Activated naive CD8-positive, alpha-beta T cell treated with anti-CD3 and anti-CD28 coated beads, Interleukin-2, amount 50 U/mL, for 24 hours (primary cell): ENCODE results near the gene GCNA.

Experiments used
- ATAC-seq: fragments of 150-1000 bp; cut with Tn5 transposase; one replicate; pipeline ENCODE4 v1.10.0; 2021
- DNase-seq: peaks from one replicate; pipeline ENCODE4 v3.0.0; 2021
- H3K27ac Mint-ChIP-seq: one replicate; pipeline ENCODE4 v1.8.0; 2021; ENCODE audit warnings: mild to moderate bottlenecking, mixed read lengths
- H3K27me3 Mint-ChIP-seq: one replicate; pipeline ENCODE4 v1.8.0; 2021; ENCODE audit warnings: mixed read lengths
- H3K36me3 Mint-ChIP-seq: one replicate; pipeline ENCODE4 v1.8.0; 2021; ENCODE audit warnings: low read depth, mixed read lengths
- H3K4me1 Mint-ChIP-seq: one replicate; pipeline ENCODE4 v1.8.0; 2021; ENCODE audit warnings: mixed read lengths
- H3K4me3 Mint-ChIP-seq: one replicate; pipeline ENCODE4 v1.8.0; 2021; ENCODE audit warnings: mild to moderate bottlenecking, moderate library complexity, mixed read lengths
- H3K9me3 Mint-ChIP-seq: one replicate; pipeline ENCODE4 v1.8.0; 2021; ENCODE audit warnings: mixed read lengths

The GCNA gene

GRCh38 chrX:71616672-71617529 lies 38.7 kb downstream of the GCNA start:
- no peak for ATAC-seq
- Mint-ChIP-seq H3K27ac (peak overlapping the region; percentile 94), H3K4me3 (peak overlapping the region; percentile 87), H3K9me3 (no peaks in the 10 kb centered on the region), H3K27me3 (peaks cover 2% of the 10 kb centered on the region), H3K4me1 (peaks cover 70% of the 10 kb centered on the region), H3K36me3 (peaks cover 43% of the 10 kb centered on the region)
- DNase-seq, result peak; percentile 35

DNA sequence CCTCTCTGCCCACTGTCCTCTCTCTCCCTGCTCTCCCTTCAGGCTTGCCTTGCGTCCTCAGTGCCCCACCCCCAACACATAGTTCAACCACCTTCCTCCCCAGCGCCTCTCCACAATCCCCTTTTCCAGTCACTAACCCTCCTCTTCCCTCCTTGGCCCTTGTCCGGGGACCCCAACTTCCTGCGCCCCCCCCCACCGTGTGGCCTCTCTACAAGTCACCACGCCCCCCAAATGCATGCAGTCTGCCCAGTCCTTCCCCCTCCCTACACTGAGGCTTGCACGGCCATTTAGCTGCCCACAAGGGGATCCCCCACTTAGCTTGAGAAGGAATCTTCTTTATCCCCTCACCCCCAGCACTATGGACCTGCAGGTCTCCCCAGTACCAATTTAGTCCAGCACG lies 39.5 kb downstream of the GCNA start:
- Mint-ChIP-seq H3K4me1 (peaks cover 78% of the 10 kb centered on the region), H3K4me3 (peak overlapping the region; percentile 87)

DNA sequence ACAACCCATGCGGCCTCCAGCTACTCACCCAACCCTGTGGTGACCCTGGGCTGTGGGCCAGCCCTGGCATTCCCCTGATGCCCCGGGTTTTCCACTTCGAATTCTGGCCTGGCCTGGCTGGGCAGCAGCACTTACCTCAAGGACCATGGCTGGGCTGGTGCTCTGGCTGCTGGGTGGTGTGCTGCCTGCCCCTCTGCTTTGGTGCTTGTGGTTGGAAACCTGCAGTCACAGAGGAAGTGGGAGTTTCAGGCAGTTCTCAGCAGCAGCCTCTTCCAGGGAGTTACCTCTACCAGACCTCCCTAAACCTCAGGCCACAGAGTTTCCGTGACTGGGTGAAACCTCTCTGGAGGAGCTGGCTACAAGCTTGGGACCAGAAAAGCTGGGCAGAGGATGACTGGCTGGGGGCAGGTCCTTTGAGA lies 40.1 kb downstream of the GCNA start, which contains the start of gene CXCR3:
TSS of gene CXCR3 (minus strand) at position 209 of the 419 bp plus-strand sequence. CDS start at position 147, 62 bp downstream.
- Mint-ChIP-seq H3K27ac (peak within 1 kb of the TSS; percentile 94), H3K4me3 (peak within 1 kb of the TSS; percentile 87), H3K36me3 (peaks cover 36% of the 10 kb centered on the region), H3K4me1 (peaks cover 82% of the 10 kb centered on the region), H3K27me3 (peaks cover 2% of the 10 kb centered on the region), H3K9me3 (no peaks in the 10 kb centered on the region)
- peak; percentile 69 for ATAC-seq
- peak; percentile 73 for DNase-seq

More for the DNA sequence above, 39.5 kb downstream of the GCNA start:
- Mint-ChIP-seq H3K27me3 (peaks cover 2% of the 10 kb centered on the region), H3K27ac (peak overlapping the region; percentile 94), H3K36me3 (peaks cover 39% of the 10 kb centered on the region), H3K9me3 (no peaks in the 10 kb centered on the region)
- DNase-seq (peak; percentile 30), ATAC-seq (no peak)

DNA sequence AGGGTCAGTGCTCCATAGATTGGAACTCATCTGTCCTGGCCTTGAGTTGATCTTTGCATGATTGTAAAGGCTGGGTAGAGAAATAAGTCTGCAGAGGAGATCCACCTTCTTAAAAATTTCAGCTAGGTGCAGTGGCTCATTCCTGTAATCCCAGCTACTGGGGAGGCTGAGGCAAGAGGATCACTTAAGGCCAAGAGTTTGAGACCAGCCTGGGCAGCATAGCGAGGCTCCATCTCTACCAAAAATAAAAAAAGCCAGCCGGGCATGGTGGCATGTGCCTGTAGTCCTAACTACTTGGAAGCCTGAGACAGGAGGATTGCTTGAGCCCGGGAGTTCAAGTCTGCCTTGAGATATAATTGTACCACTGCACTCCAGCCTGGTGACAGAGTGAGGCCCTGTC lies 40.5 kb downstream of the GCNA start:
- peaks cover 85% of the 10 kb centered on the region for H3K4me1 Mint-ChIP-seq
- peaks cover 2% of the 10 kb centered on the region for H3K27me3 Mint-ChIP-seq
- ATAC-seq (no peak), DNase-seq (no peak)
- no peaks in the 10 kb centered on the region for H3K9me3 Mint-ChIP-seq
- peak overlapping the region; percentile 94 for H3K27ac Mint-ChIP-seq
- H3K36me3 Mint-ChIP-seq, result peaks cover 31% of the 10 kb centered on the region
- peak overlapping the region; percentile 87 for H3K4me3 Mint-ChIP-seq

DNA sequence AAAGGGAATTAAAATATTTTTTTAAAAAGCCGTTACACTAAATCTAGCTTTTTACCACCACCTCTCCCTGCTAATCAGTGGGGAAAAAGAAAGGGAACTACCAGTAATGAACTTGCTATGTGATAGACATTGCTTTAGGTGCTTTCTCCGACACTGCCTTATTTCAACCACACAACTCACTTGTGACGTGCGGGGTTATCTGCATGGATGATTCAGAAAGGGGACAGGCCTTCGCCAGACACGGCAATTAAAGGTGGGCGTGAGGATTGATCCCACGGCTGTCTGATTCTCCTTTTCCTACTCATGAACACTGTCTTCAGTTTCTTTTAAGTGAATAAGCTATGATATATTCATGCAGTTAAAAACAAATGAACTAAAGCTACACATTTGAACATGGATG lies 41.0 kb downstream of the GCNA start:
- Mint-ChIP-seq H3K4me1 (peaks cover 88% of the 10 kb centered on the region), H3K4me3 (peak overlapping the region; percentile 87), H3K27ac (peak overlapping the region; percentile 94), H3K27me3 (peaks cover 2% of the 10 kb centered on the region), H3K36me3 (peaks cover 31% of the 10 kb centered on the region), H3K9me3 (no peaks in the 10 kb centered on the region)
- ATAC-seq (peak; percentile 50), DNase-seq (peak; percentile 67)

DNA sequence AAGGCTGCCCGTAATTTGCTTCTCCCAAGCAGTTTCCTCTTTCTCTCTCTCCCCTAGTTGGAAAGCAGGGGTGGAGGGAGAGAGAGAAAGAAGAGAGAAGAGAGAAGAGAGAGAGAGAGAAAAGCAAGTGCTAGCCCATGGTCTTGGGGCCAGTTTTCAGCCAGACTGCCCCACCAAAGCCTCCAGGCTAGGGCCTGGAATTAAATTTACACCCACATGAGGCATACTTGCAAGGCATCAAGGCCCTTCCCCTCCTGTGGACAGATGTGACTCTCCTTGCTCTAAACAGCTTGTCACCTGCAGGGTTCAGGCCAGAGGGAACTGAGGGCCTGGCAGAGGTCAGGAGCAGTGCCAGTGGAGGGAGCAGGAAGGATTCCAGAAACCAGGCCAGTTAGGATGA lies 41.7 kb downstream of the GCNA start:
- H3K27ac Mint-ChIP-seq, result peak overlapping the region; percentile 94
- H3K4me3 Mint-ChIP-seq, result no peak overlapping the region
- ATAC-seq (no peak), DNase-seq (no peak)
- peaks cover 26% of the 10 kb centered on the region for H3K36me3 Mint-ChIP-seq
- H3K27me3 Mint-ChIP-seq, result peaks cover 2% of the 10 kb centered on the region
- H3K4me1 Mint-ChIP-seq, result peaks cover 89% of the 10 kb centered on the region
- H3K9me3 Mint-ChIP-seq, result no peaks in the 10 kb centered on the region

- H3K27me3 Mint-ChIP-seq, result peaks cover 2% of the 10 kb centered on the region
- ATAC-seq (no peak), DNase-seq (no peak)
- peak overlapping the region; percentile 94 for H3K27ac Mint-ChIP-seq
- H3K4me3 Mint-ChIP-seq, result no peak overlapping the region
- peaks cover 80% of the 10 kb centered on the region for H3K4me1 Mint-ChIP-seq
- peaks cover 12% of the 10 kb centered on the region for H3K36me3 Mint-ChIP-seq
- no peaks in the 10 kb centered on the region for H3K9me3 Mint-ChIP-seq
Observed at GRCh38 chrX:71621603-71622002, 43.4 kb downstream of the GCNA start.

- Mint-ChIP-seq H3K4me1 (peaks cover 75% of the 10 kb centered on the region), H3K9me3 (no peaks in the 10 kb centered on the region), H3K36me3 (peaks cover 8% of the 10 kb centered on the region), H3K4me3 (peak overlapping the region; percentile 11), H3K27ac (peak overlapping the region; percentile 94), H3K27me3 (peaks cover 2% of the 10 kb centered on the region)
- DNase-seq (no peak), ATAC-seq (no peak)
Observed at GRCh38 chrX:71622032-71622575, 43.9 kb downstream of the GCNA start.

DNA sequence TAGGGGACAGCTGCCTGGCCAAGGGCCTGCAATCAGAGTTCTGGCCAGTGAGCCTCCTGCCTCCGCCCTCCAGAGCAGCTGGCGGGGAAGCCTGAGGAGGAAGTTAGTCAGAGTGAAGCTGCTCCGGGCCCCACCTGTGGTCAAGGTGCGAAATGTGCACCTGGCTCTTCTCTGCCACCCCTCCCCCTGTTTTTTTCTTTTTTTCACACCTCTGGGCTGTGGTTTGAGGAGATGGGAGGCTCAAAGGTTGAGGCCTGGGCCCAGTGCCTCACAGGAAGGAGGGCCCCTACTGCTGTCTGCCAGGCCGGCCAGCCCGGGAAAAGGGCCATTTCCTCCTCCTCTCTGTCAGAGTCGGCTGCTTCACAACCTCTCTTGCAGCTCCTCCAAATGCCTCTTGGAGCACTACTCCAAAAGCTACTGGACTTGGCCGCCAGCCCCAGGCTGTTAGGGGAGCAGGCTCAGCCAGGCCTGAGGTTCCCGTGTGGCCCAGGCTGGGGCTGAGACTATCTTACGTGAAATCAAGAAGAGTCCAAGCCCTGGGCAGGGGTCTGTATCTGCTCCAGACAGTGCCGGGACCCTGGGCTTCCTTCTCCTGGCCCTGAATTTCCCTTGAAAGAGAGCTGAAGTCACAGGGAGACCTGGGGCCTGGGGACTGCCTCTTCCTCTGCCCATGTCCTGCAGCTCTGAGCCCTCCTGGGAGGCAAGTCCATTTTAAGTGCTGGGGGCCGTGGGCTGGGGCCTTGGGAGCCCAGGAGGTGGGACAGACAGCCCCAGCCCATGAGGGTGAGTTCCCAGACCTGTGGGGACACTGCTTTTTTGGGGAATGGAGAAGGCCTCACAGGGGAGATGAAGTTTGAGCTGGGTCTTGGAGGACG lies 44.6 kb downstream of the GCNA start:
- Mint-ChIP-seq H3K27ac (peak overlapping the region; percentile 94), H3K4me3 (peak overlapping the region; percentile 74), H3K36me3 (peaks cover 3% of the 10 kb centered on the region), H3K9me3 (no peaks in the 10 kb centered on the region), H3K27me3 (peaks cover 2% of the 10 kb centered on the region), H3K4me1 (peaks cover 70% of the 10 kb centered on the region)
- DNase-seq (peak; percentile 68), ATAC-seq (peak; percentile 37)

- DNase-seq, result no peak
- Mint-ChIP-seq H3K27ac (peak overlapping the region; percentile 94), H3K9me3 (no peaks in the 10 kb centered on the region), H3K4me1 (peaks cover 63% of the 10 kb centered on the region), H3K36me3 (peaks cover 3% of the 10 kb centered on the region), H3K27me3 (no peaks in the 10 kb centered on the region), H3K4me3 (peak overlapping the region; percentile 74)
- ATAC-seq, result peak; percentile 52
Observed at GRCh38 chrX:71623714-71624113, 45.5 kb downstream of the GCNA start.

GRCh38 chrX:71625471-71625870 lies 47.2 kb downstream of the GCNA start:
- Mint-ChIP-seq H3K9me3 (no peaks in the 10 kb centered on the region), H3K36me3 (peaks cover 2% of the 10 kb centered on the region), H3K27ac (no peak overlapping the region), H3K27me3 (no peaks in the 10 kb centered on the region), H3K4me3 (no peak overlapping the region), H3K4me1 (peaks cover 57% of the 10 kb centered on the region)
- DNase-seq (no peak), ATAC-seq (no peak)

DNA sequence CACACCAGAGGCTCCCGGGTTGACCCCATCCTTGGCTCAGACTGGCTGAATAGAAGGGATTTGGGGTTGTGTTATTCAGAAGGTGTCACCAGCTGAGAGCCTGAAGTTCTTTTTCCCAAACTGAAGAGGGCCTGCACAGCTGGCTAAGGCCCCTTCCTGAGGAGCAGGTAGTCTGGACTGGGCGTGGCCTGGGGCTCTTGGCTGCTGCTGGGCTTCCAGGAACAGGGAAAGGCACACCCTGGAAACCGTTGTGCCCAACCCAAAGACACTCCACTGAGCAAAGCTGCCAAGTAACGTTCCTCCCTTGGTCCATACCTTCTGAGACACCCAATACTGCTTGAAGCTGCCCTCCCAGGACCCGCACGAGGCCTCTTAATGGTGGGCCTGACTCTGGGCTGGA lies 48.3 kb downstream of the GCNA start:
- Mint-ChIP-seq H3K4me1 (peaks cover 46% of the 10 kb centered on the region), H3K4me3 (no peak overlapping the region), H3K36me3 (peaks cover 2% of the 10 kb centered on the region), H3K27me3 (no peaks in the 10 kb centered on the region), H3K27ac (no peak overlapping the region), H3K9me3 (no peaks in the 10 kb centered on the region)
- no peak for ATAC-seq
- DNase-seq, result no peak

- peaks cover 34% of the 10 kb centered on the region for H3K4me1 Mint-ChIP-seq
- no peak overlapping the region for H3K27ac Mint-ChIP-seq
- DNase-seq, result no peak
- no peak for ATAC-seq
- no peak overlapping the region for H3K4me3 Mint-ChIP-seq
- no peaks in the 10 kb centered on the region for H3K36me3 Mint-ChIP-seq
- H3K27me3 Mint-ChIP-seq, result no peaks in the 10 kb centered on the region
- no peaks in the 10 kb centered on the region for H3K9me3 Mint-ChIP-seq
Observed at GRCh38 chrX:71627588-71628404, 49.6 kb downstream of the GCNA start.

DNA sequence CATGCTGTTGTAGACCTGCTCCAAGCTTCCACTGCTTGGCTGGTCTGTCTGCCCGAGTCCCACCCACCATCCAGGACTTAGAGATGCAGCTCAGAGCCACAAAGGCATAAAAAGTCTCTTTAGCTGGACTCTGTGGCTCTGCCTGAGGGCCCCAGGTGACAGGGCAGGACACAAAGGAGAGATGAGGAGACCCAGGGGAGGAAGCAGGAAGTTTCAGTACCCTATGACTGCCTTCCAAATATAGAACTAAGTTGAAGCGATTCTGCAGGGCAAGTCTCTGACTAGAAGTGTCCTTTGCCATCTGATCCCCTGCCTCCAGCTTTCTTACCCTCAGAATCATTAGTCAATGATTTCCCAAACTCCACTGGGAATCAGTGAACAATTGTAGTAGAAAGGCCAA lies 51.2 kb downstream of the GCNA start:
- Mint-ChIP-seq H3K27ac (no peak overlapping the region), H3K27me3 (no peaks in the 10 kb centered on the region), H3K9me3 (no peaks in the 10 kb centered on the region), H3K4me1 (peaks cover 23% of the 10 kb centered on the region), H3K4me3 (no peak overlapping the region), H3K36me3 (no peaks in the 10 kb centered on the region)
- DNase-seq (no peak), ATAC-seq (no peak)
